Astrocyte (in vitro differentiated cells and primary cell): ENCODE results near the gene KANSL2.

Source experiments
- CTCF ChIP-seq: IDR thresholded peaks from 2 replicates; pipeline ENCODE4 v1.5.1; 2011; ENCODE audit warnings: low read depth, mild to moderate bottlenecking, inconsistent platforms, low read length, moderate library complexity; ENCODE audit not compliant: insufficient read depth
- EZH2 ChIP-seq: IDR thresholded peaks from 2 replicates; pipeline ENCODE4 v1.6.1; 2012; ENCODE audit warnings: mild to moderate bottlenecking, low read length, inconsistent platforms; ENCODE audit not compliant: insufficient read depth

DNA sequence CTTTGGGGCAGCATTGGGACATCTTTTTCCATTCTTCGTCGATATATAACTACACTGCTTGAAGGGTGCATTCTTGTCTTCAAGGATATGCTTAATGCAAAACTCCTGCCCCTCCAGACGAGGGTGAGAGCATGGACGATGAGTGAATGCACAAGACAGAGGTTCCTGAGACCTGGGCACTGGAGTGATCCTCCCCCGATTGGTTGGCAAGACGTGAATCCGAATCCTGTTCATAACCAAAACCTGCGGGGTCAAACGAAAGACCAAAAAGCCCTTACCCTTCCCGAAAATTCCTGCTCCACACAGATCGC is 684 bp downstream of the KANSL2 start:
- TF ChIP-seq CTCF (no peak), EZH2 (no peak)
